IMR-90 (cell line): ENCODE measurements around the gene TMEM145. TPM values are rescaled to one million over a fixed set of nuclear protein-coding genes. Genes with fewer than 3 reads are reported as not detected.

Source experiments
- ATAC-seq: fragments of 200-7000 bp; cut with Tn5 transposase; 2 replicates; pipeline ENCODE4 v1.9.1; 2020; ENCODE audit warnings: low read depth, mild to moderate bottlenecking, moderate library complexity
- BruUV-seq: library from RNA; stranded (reverse); fragments of 400-500 nt; replicated peaks from 2 replicates; lab custom pipeline; 2021; lab: Mats Ljungman, UMichigan
- CTCF ChIA-PET: fragments of 300-600 bp; formaldehyde crosslinking; extraction: SDS; loops from one replicate; lab custom pipeline; 2021; ENCODE audit warnings: antibody characterized with exemption; lab: Yijun Ruan, JAX
- POLR2A ChIA-PET: fragments of 300-600 bp; sonication (Branson Sonifier 250); formaldehyde crosslinking; loops from one replicate; lab custom pipeline; 2022; ENCODE audit warnings: antibody characterized with exemption; ENCODE audit not compliant: unreplicated experiment; lab: Charles Lee
- DNase-seq: peaks from one replicate; pipeline ENCODE4 v3.0.0; 2013
- H2AFZ ChIP-seq: replicated peaks from 2 replicates; pipeline ENCODE3; 2013; ENCODE audit warnings: low read length, mild to moderate bottlenecking; ENCODE audit not compliant: poor library complexity
- H2AK5ac ChIP-seq: 2 replicates; pipeline ENCODE4 v1.6.1; 2013; ENCODE audit warnings: low read depth, low read length, inconsistent platforms
- H2AK9ac ChIP-seq: replicated peaks from 2 replicates; pipeline ENCODE3; 2013; ENCODE audit warnings: mild to moderate bottlenecking, low read depth, low read length, moderate library complexity; ENCODE audit not compliant: poor library complexity
- H2BK120ac ChIP-seq: 2 replicates; pipeline ENCODE4 v1.6.1; 2013; ENCODE audit warnings: low read depth, low read length, inconsistent platforms
- H2BK15ac ChIP-seq: 3 replicates; pipeline ENCODE4 v1.6.1; 2013; ENCODE audit warnings: low read depth, low read length, inconsistent platforms
- H2BK20ac ChIP-seq: 2 replicates; pipeline ENCODE4 v1.6.1; 2013; ENCODE audit warnings: low read depth, mild to moderate bottlenecking, inconsistent platforms, low read length, moderate library complexity
- H2BK5ac ChIP-seq: 2 replicates; pipeline ENCODE4 v1.6.1; 2013; ENCODE audit warnings: mild to moderate bottlenecking, low read depth, low read length, inconsistent platforms; ENCODE audit not compliant: poor library complexity, severe bottlenecking
- H3K14ac ChIP-seq: replicated peaks from 2 replicates; pipeline ENCODE4 v1.6.1; 2013; ENCODE audit warnings: low read depth, low read length, inconsistent platforms
- H3K18ac ChIP-seq: 2 replicates; pipeline ENCODE4 v1.6.1; 2013; ENCODE audit warnings: low read depth, low read length, control low read depth
- H3K23ac ChIP-seq: 2 replicates; pipeline ENCODE4 v1.6.1; 2013; ENCODE audit warnings: low read depth, low read length, inconsistent platforms
- H3K27ac ChIP-seq: 2 replicates; pipeline ENCODE4 v1.5.1; 2013; ENCODE audit warnings: mild to moderate bottlenecking, control low read depth, low read length; ENCODE audit not compliant: insufficient read depth
- H3K27me3 ChIP-seq: 2 replicates; pipeline ENCODE4 v1.6.1; 2013; ENCODE audit warnings: low read length; ENCODE audit not compliant: control insufficient read depth, insufficient read depth
- H3K36me3 ChIP-seq: 2 replicates; pipeline ENCODE4 v1.6.1; 2013; ENCODE audit warnings: low read length, mixed read lengths; ENCODE audit not compliant: control insufficient read depth, insufficient read depth
- H3K4ac ChIP-seq: 2 replicates; pipeline ENCODE4 v1.6.1; 2013; ENCODE audit warnings: low read depth, low read length, inconsistent platforms
- H3K4me1 ChIP-seq: 2 replicates; pipeline ENCODE4 v1.6.1; 2013; ENCODE audit warnings: low read length, mixed read lengths; ENCODE audit not compliant: control insufficient read depth, insufficient read depth
- H3K4me2 ChIP-seq: 2 replicates; pipeline ENCODE4 v1.6.1; 2013; ENCODE audit warnings: low read depth, mild to moderate bottlenecking, control low read depth, low read length, moderate library complexity
- H3K4me3 ChIP-seq: 2 replicates; pipeline ENCODE4 v1.5.1; 2013; ENCODE audit warnings: low read depth, mild to moderate bottlenecking, control low read depth, low read length, moderate library complexity; ENCODE audit not compliant: insufficient read depth
- H3K56ac ChIP-seq: 2 replicates; pipeline ENCODE4 v1.6.1; 2013; ENCODE audit warnings: low read length, inconsistent platforms; ENCODE audit not compliant: insufficient read depth; ENCODE audit errors: extremely low read depth
- H3K79me1 ChIP-seq, 2 experiments: 2 replicates each; pipeline ENCODE4 v1.6.1; 2013; ENCODE audit warnings: low read length in 2 of 2, inconsistent platforms in 1 of 2, low read depth in 1 of 2
- H3K9ac ChIP-seq: 2 replicates; pipeline ENCODE4 v1.6.1; 2013; ENCODE audit warnings: low read depth, low read length, control low read depth
- H3K9me1 ChIP-seq: 2 replicates; pipeline ENCODE4 v1.6.1; 2013; ENCODE audit warnings: low read length, inconsistent platforms; ENCODE audit not compliant: insufficient read depth
- H3K9me3 ChIP-seq: 2 replicates; pipeline ENCODE4 v1.6.1; 2013; ENCODE audit warnings: low read length; ENCODE audit not compliant: control insufficient read depth, insufficient read depth
- H4K20me1 ChIP-seq: 2 replicates; pipeline ENCODE4 v1.6.1; 2013; ENCODE audit warnings: low read length, inconsistent platforms; ENCODE audit not compliant: insufficient read depth
- H4K5ac ChIP-seq: 2 replicates; pipeline ENCODE4 v1.6.1; 2013; ENCODE audit warnings: mild to moderate bottlenecking, low read depth, low read length, control low read depth
- H4K8ac ChIP-seq, 2 experiments: 2 replicates each; pipeline ENCODE4 v1.6.1; 2013; ENCODE audit warnings: low read depth in 2 of 2, low read length in 2 of 2, control low read depth in 1 of 2, inconsistent platforms in 1 of 2
- H4K91ac ChIP-seq: 2 replicates; pipeline ENCODE4 v1.6.1; 2013; ENCODE audit warnings: low read depth, low read length, inconsistent platforms; ENCODE audit not compliant: insufficient read depth
- CEBPB ChIP-seq: IDR thresholded peaks from 2 replicates; pipeline ENCODE4 v1.6.1; 2012; ENCODE audit warnings: low read depth, low read length, improper control_type of control experiment
- NFE2L2 ChIP-seq: fragments of 150-350 bp; IDR thresholded peaks from 2 replicates; pipeline ENCODE4 v1.6.1; 2016; ENCODE audit warnings: low read depth, mild to moderate bottlenecking, low read length
- RAD21 ChIP-seq: IDR thresholded peaks from 2 replicates; pipeline ENCODE4 v1.6.1; 2012; ENCODE audit warnings: low read length, improper control_type of control experiment
- RFX5 ChIP-seq: IDR thresholded peaks from 2 replicates; pipeline ENCODE4 v1.8.0; 2012; ENCODE audit warnings: low read depth, mild to moderate bottlenecking, low read length, moderate library complexity
- WGBS, 2 experiments: methylation state at CpG; one replicate each; pipeline versions ENCODE4 v1.1.5 to v1.1.7; 2013; ENCODE audit warnings: missing lambda C conversion rate in 2 of 2; ENCODE audit not compliant: insufficient read length in 1 of 2; ENCODE audit errors: extremely low coverage in 2 of 2; 5-methylcytosine and 5-hydroxymethylcytosine counted together
- dilution Hi-C: fragments of 300-500 bp; cut with HindIII; formaldehyde crosslinking; loops from one replicate; pipeline ENCODE4 v1.14.3; 2018; ENCODE audit warnings: low sequenced_read_pairs; ENCODE audit not compliant: unreplicated experiment
- in situ Hi-C: fragments of 300-500 bp; cut with MboI; formaldehyde crosslinking; loops from 3 replicates; pipeline ENCODE4 v1.14.3; 2019; ENCODE audit warnings: low sequenced_read_pairs, inconsistent platforms, mixed read lengths
- intact Hi-C: fragments of 100-400 bp; cut with micrococcal nuclease; formaldehyde crosslinking; loops from 2 replicates; pipeline ENCODE4 v1.10.0; 2022
- polyA plus RNA-seq, 3 experiments: library from polyadenylated mRNA; depleted of rRNA; stranded (reverse); fragments of >200 nt; gene quantifications; 2 replicates each; pipeline ENCODE4 v1.2.3, GENCODE V29; 2012; ENCODE audit warnings: low replicate concordance in 1 of 3
- total RNA-seq: library from RNA; depleted of rRNA; stranded (reverse); fragments of >200 nt; gene quantifications from 2 replicates; pipeline ENCODE4 v1.2.3, GENCODE V29; 2012
- TF ChIP-seq, protein P1 (sequence below): fragments of 150-350 bp; IDR thresholded peaks from 2 replicates; pipeline ENCODE4 v1.6.1; 2017; ENCODE audit warnings: mild to moderate bottlenecking, antibody characterized with exemption, low read length, low read depth

TMEM145 gene
- total and polyA plus RNA-seq, 2 of the 4 experiments (the other 2 are of a cell fraction) = under 0.01 to 0.41 TPM

DNA sequence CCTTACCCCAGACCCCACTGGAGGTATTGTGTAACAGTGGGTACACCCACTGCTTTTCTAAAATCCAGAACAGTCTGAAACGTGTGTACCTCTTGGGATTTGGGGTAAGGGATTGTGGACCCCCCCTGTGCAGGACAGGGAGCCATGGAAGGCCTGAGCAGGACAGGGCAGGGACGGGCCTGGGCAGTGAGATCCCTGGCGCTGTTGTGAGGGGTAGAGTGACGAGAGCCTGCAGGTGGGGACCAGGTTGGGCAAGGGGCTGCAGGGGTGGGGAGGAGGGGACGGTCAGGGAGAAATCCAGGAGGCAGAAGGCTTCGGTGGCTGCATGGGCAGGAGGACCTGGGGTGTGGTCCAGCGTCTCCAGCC lies 48.4 kb downstream of the TMEM145 start:
- no peaks in the 10 kb centered on the region for H3K27me3 ChIP-seq
- no peak overlapping the region for H3K14ac ChIP-seq
- in situ Hi-C loops (no loop called here), intact Hi-C loops (no loop called here), dilution Hi-C loops (no loop called here)
- peaks cover 30% of the 10 kb centered on the region for H3K36me3 ChIP-seq
- H3K23ac ChIP-seq = no peak overlapping the region
- H3K9me1 ChIP-seq = peaks cover 2% of the 10 kb centered on the region; the same call in 1 of the 2 replicates
- WGBS, 2 experiments = 96% methylated on average over 3 of the region's 7 CpGs; no CpG with 5 or more reads in 1 of the 2 experiments
- H2BK5ac ChIP-seq = no peak overlapping the region
- TF ChIP-seq RFX5 = no peak
- TF ChIP-seq, protein P1, sequence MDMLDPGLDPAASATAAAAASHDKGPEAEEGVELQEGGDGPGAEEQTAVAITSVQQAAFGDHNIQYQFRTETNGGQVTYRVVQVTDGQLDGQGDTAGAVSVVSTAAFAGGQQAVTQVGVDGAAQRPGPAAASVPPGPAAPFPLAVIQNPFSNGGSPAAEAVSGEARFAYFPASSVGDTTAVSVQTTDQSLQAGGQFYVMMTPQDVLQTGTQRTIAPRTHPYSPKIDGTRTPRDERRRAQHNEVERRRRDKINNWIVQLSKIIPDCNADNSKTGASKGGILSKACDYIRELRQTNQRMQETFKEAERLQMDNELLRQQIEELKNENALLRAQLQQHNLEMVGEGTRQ = no peak
- peak; percentile 30; the same call in 1 of the 2 replicates for TF ChIP-seq CEBPB
- TF ChIP-seq NFE2L2 = no peak
- no peak for TF ChIP-seq RAD21
- H2AFZ ChIP-seq = no peak overlapping the region
- H3K56ac ChIP-seq = no peak overlapping the region
- no peaks in the 10 kb centered on the region for H3K79me1 ChIP-seq
- no peak overlapping the region for H3K4me3 ChIP-seq
- no peak overlapping the region for H4K8ac ChIP-seq
- no TSS peak for BruUV-seq
- H3K18ac ChIP-seq = no peak overlapping the region
- no peak overlapping the region for H3K4me2 ChIP-seq
- H4K91ac ChIP-seq = no peak overlapping the region
- no peak overlapping the region for H3K27ac ChIP-seq
- no peak overlapping the region for H3K9ac ChIP-seq
- H3K4ac ChIP-seq = no peak overlapping the region
- no peak overlapping the region for H2BK15ac ChIP-seq
- no peak overlapping the region for H4K5ac ChIP-seq
- H2BK20ac ChIP-seq = no peak overlapping the region
- no peak overlapping the region for H2BK120ac ChIP-seq
- CTCF ChIA-PET = no interaction called here
- no peaks in the 10 kb centered on the region for H3K4me1 ChIP-seq
- H3K9me3 ChIP-seq = peaks cover 2% of the 10 kb centered on the region; the same call in 1 of the 2 replicates
- POLR2A ChIA-PET = no interaction called here
- no peak overlapping the region for H2AK9ac ChIP-seq
- DNase-seq (no peak), ATAC-seq (no peak)
- no peaks in the 10 kb centered on the region for H4K20me1 ChIP-seq
- no peak overlapping the region for H2AK5ac ChIP-seq
